HepG2 (cell line): ENCODE measurements around the gene RCBTB1. TPM values are rescaled to one million over a fixed set of nuclear protein-coding genes. Genes with fewer than 3 reads are reported as not detected.

Source experiments
- CCDC6 ChIP-seq: sonication (generic); formaldehyde crosslinking; IDR thresholded peaks from 2 replicates; pipeline ENCODE4 v1.8.1; 2022; ENCODE audit warnings: mild to moderate bottlenecking, missing genetic modification reagents, moderate library complexity
- EED ChIP-seq: sonication (generic); formaldehyde crosslinking; IDR thresholded peaks from 2 replicates; pipeline ENCODE4 v1.5.0; 2020; ENCODE audit warnings: mild to moderate bottlenecking, missing genetic modification reagents
- ELF4 ChIP-seq: sonication (generic); formaldehyde crosslinking; IDR thresholded peaks from 2 replicates; pipeline ENCODE4 v1.5.0; 2020; ENCODE audit warnings: missing genetic modification reagents, mild to moderate bottlenecking, moderate library complexity, borderline replicate concordance
- HMG20B ChIP-seq: conservative IDR thresholded peaks from 2 replicates; pipeline ENCODE4 v1.6.1; 2016; ENCODE audit warnings: missing genetic modification reagents, missing compliant biosample characterization
- HNF1B ChIP-seq: sonication (generic); formaldehyde crosslinking; IDR thresholded peaks from 2 replicates; pipeline ENCODE4 v1.5.1; 2020; ENCODE audit warnings: mild to moderate bottlenecking, moderate library complexity, missing genetic modification reagents
- HNF4G ChIP-seq, 2 experiments: sonication (generic) in 1 of 2; formaldehyde crosslinking in 1 of 2; IDR thresholded peaks; 2 replicates each; pipeline versions ENCODE4 v1.4.0 to v1.6.1; 2011 to 2020; ENCODE audit warnings: borderline replicate concordance in 2 of 2, low read depth in 2 of 2, mild to moderate bottlenecking in 2 of 2, low read length in 1 of 2, missing genetic modification reagents in 1 of 2, moderate library complexity in 1 of 2
- IRX3 ChIP-seq: sonication (generic); formaldehyde crosslinking; IDR thresholded peaks from 2 replicates; pipeline ENCODE4 v1.8.1; 2023; ENCODE audit warnings: mild to moderate bottlenecking, low read depth, missing genetic modification reagents, borderline replicate concordance
- KMT2A ChIP-seq: sonication (generic); formaldehyde crosslinking; IDR thresholded peaks from 2 replicates; pipeline ENCODE4 v1.4.0; 2020; ENCODE audit warnings: missing genetic modification reagents
- POLR2A ChIP-seq, 2 experiments: IDR thresholded peaks; 2 replicates each; pipeline ENCODE4 v1.6.1; 2011; ENCODE audit warnings: low read depth in 2 of 2, low read length in 2 of 2, mild to moderate bottlenecking in 1 of 2, moderate library complexity in 1 of 2; ENCODE audit not compliant: insufficient read depth in 1 of 2
- RBFOX2 ChIP-seq: fragments of 200-400 bp; formaldehyde crosslinking; IDR thresholded peaks from 2 replicates; pipeline ENCODE4 v1.6.1; 2017; ENCODE audit warnings: low read depth, mild to moderate bottlenecking, low read length
- SAP130 ChIP-seq: IDR thresholded peaks from 2 replicates; pipeline ENCODE4 v1.6.1; 2016; ENCODE audit warnings: low read depth
- TOPORS ChIP-seq: sonication (generic); formaldehyde crosslinking; IDR thresholded peaks from 2 replicates; pipeline ENCODE4 v1.8.0; 2023; ENCODE audit warnings: mild to moderate bottlenecking, missing genetic modification reagents
- ZBTB38 ChIP-seq: sonication (generic); formaldehyde crosslinking; IDR thresholded peaks from 2 replicates; pipeline ENCODE4 v1.5.1; 2020; ENCODE audit warnings: mild to moderate bottlenecking, missing genetic modification reagents
- ZNF672 ChIP-seq: sonication (generic); formaldehyde crosslinking; IDR thresholded peaks from 2 replicates; pipeline ENCODE4 v1.8.1; 2022; ENCODE audit warnings: missing genetic modification reagents
- ZNF704 ChIP-seq: sonication (generic); formaldehyde crosslinking; IDR thresholded peaks from 2 replicates; pipeline ENCODE4 v1.8.1; 2023; ENCODE audit warnings: mild to moderate bottlenecking, inconsistent platforms, moderate library complexity, missing genetic modification reagents, borderline replicate concordance
- ZNF720 ChIP-seq: sonication (generic); formaldehyde crosslinking; IDR thresholded peaks from 2 replicates; pipeline ENCODE4 v1.4.0; 2020; ENCODE audit warnings: missing genetic modification reagents
- ZNF83 ChIP-seq: sonication (generic); formaldehyde crosslinking; IDR thresholded peaks from 2 replicates; pipeline ENCODE4 v1.4.0; 2020; ENCODE audit warnings: missing genetic modification reagents, mild to moderate bottlenecking, borderline replicate concordance
- ZSCAN31 ChIP-seq: sonication (generic); formaldehyde crosslinking; IDR thresholded peaks from 2 replicates; pipeline ENCODE4 v1.5.0; 2020; ENCODE audit warnings: low read depth, mild to moderate bottlenecking, missing genetic modification reagents
- polyA plus RNA-seq, 8 experiments: library from polyadenylated mRNA; depleted of rRNA in 3 of 8; stranded (reverse) in 7 of 8; unstranded in 1 of 8; fragments of >200 nt; fragmentation: Illumina TruSeq in 4 of 8; extraction: Trizol in 4 of 8; gene quantifications; 2 replicates each; pipeline versions ENCODE4 v1.2.1 to v1.2.3, GENCODE V29; 2011 to 2016; ENCODE audit warnings: low read depth in 4 of 8, missing spikeins in 1 of 8, mixed read lengths in 1 of 8; ENCODE audit not compliant: insufficient read depth in 1 of 8
- total RNA-seq, 5 experiments: library from RNA; depleted of rRNA; stranded (reverse); fragments of >200 nt; fragmentation: Illumina TruSeq; extraction: Trizol; gene quantifications; 2 replicates each; pipeline ENCODE4 v1.2.3, GENCODE V29; 2016; ENCODE audit warnings: low read depth in 1 of 5

The RCBTB1 gene
- total and polyA plus RNA-seq, 2 of the 13 experiments (the other 11 are each of a cell fraction or from before 2014, with no cell fraction given), result 13.4 to 21.6 TPM

DNA sequence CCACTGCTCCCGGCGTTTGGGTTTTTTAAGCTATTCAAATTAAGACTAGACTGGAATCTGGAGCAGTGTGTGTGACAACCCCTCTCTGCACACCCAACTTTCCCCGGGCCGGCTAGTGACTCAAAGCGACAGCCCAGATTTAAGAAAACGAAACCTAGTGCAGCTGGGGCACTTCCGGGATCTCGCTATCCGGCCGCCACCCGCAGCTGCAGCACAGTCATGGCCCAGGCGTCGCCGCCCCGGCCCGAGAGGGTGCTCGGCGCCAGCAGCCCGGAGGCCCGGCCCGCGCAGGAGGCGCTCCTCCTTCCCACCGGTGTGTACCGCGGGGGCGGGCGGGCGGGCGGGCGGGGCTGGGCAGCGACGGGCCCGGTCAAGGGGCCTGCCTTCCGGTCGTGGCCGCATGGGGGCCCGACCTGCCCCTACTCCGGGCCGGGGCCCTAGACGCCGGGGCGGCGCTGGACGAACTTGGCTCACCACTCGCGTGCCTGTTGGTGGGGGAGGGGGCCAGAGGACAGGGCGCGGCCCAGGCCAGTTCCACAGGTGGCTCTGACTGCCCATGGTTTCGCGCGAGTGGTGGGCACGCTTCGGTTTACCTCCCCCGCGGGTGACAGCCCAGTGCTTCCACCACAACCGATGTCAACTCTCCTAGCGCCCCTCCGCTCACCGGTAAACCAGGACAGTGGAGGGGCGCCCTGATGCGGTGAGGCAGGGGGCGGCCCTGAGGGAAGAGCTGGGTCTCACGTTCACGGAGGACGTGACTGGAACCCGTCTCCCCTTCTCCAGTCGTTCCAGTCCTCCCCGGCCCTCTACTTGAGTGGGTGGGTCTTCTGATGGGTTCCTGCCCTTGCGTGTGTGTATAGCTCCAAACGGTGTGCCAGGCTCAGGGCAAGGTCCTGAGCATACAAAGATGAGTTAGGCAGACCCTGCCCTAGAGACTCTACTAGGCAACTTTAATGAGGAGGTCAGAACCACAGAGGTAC is 89.3 kb downstream of the RCBTB1 start, which contains the start of gene PHF11 (continued):
- TF ChIP-seq ZNF704 (CRISPR knock-in tag) (no peak), CCDC6 (CRISPR knock-in tag) (peak; percentile 73; the same call in 1 of the 2 replicates), SAP130 (peak; percentile 37), ELF4 (peak; percentile 70; the same call in 1 of the 2 replicates), ZBTB38 (peak; percentile 98), HNF4G (IDR thresholded peaks at IDR 0.05; ENCODE audit: borderline replicate concordance, low read depth, low read length) (no peak), HNF4G (CRISPR knock-in tag; IDR thresholded peaks at IDR 0.05; ENCODE audit: borderline replicate concordance, low read depth) (0 out of 2 replicates have a peak, but pooled peaks have one; percentile 24), RBFOX2 (peak; percentile 77), IRX3 (CRISPR knock-in tag) (0 out of 2 replicates have a peak, but pooled peaks have one; percentile 42), ZNF720 (CRISPR knock-in tag) (no peak), EED (CRISPR knock-in tag) (peak; percentile 62; the same call in 1 of the 2 replicates), HMG20B (CRISPR knock-in tag) (0 out of 2 replicates have a peak, but pooled peaks have one; percentile 13), POLR2A (IDR thresholded peaks at IDR 0.05; ENCODE audit: insufficient read depth in 1 of 2, low read depth in 2 of 2, low read length in 2 of 2) (peak; percentile 7 to 68; a peak in 3 of 4 replicates), HNF1B (CRISPR knock-in tag) (peak; percentile 47; the same call in 1 of the 2 replicates), ZSCAN31 (CRISPR knock-in tag) (0 out of 2 replicates have a peak, but pooled peaks have one; percentile 60), KMT2A (CRISPR knock-in tag) (0 out of 2 replicates have a peak, but pooled peaks have one; percentile 18), ZNF83 (CRISPR knock-in tag) (peak; percentile 66; the same call in 1 of the 2 replicates), ZNF672 (no peak), TOPORS (CRISPR knock-in tag) (peak; percentile 32; the same call in 1 of the 2 replicates)
